ENCODE measurements around the gene ZBTB16. TPM values are rescaled to one million over a fixed set of nuclear protein-coding genes. Genes with fewer than 3 reads are reported as not detected.

The ZBTB16 gene
- total and polyA plus RNA-seq, 2 of the 4 experiments (the other 2 are of a cell fraction): not detected

- Histone ChIP-seq H3K23ac (ENCODE audit: low read depth, low read length) (no peak overlapping the region), H3K4me1 (ENCODE audit: control insufficient read depth, insufficient read depth, low read length) (no peaks in the 10 kb centered on the region), H2AFZ (replicated peaks; ENCODE audit: low read length, poor library complexity) (no peak overlapping the region), H2BK15ac (ENCODE audit: low read depth, low read length) (no peak overlapping the region), H3K9me1 (ENCODE audit: insufficient read depth, low read length) (no peaks in the 10 kb centered on the region), H3K79me1 (ENCODE audit: low read depth in 1 of 2, low read length in 2 of 2) (no peaks in the 10 kb centered on the region), H3K36me3 (ENCODE audit: control insufficient read depth, insufficient read depth, low read length) (no peaks in the 10 kb centered on the region), H4K20me1 (ENCODE audit: insufficient read depth, low read length) (no peaks in the 10 kb centered on the region), H2AK5ac (ENCODE audit: low read depth, low read length) (no peak overlapping the region), H2AK9ac (replicated peaks; ENCODE audit: low read depth, low read length, poor library complexity) (no peak overlapping the region), H3K9me3 (ENCODE audit: control insufficient read depth, insufficient read depth, low read length) (no peaks in the 10 kb centered on the region), H2BK5ac (ENCODE audit: low read depth, low read length, poor library complexity, severe bottlenecking) (no peak overlapping the region), H3K27ac (ENCODE audit: insufficient read depth, low read length) (no peak overlapping the region), H3K4ac (ENCODE audit: low read depth, low read length) (no peak overlapping the region), H3K4me3 (ENCODE audit: insufficient read depth, low read depth, low read length) (no peak overlapping the region), H4K91ac (ENCODE audit: insufficient read depth, low read depth, low read length) (no peak overlapping the region), H3K4me2 (ENCODE audit: low read depth, low read length) (no peak overlapping the region), H3K9ac (ENCODE audit: low read depth, low read length) (no peak overlapping the region), H4K8ac (ENCODE audit: low read depth in 2 of 2, low read length in 2 of 2) (no peak overlapping the region), H3K14ac (replicated peaks; ENCODE audit: low read depth, low read length) (no peak overlapping the region), H3K56ac (ENCODE audit: extremely low read depth, insufficient read depth, low read length) (no peak overlapping the region), H3K27me3 (ENCODE audit: control insufficient read depth, insufficient read depth, low read length) (peaks cover 31% of the 10 kb centered on the region), H3K18ac (ENCODE audit: low read depth, low read length) (no peak overlapping the region), H4K5ac (ENCODE audit: low read depth, low read length) (no peak overlapping the region), H2BK20ac (ENCODE audit: low read depth, low read length) (no peak overlapping the region), H2BK120ac (ENCODE audit: low read depth, low read length) (no peak overlapping the region)
- ATAC-seq (ENCODE audit: low read depth): no peak
- dilution Hi-C loops (cut with HindIII; ENCODE audit: low sequenced_read_pairs, unreplicated experiment) (no loop called here), intact Hi-C loops (cut with micrococcal nuclease) (no loop called here), in situ Hi-C loops (cut with MboI; ENCODE audit: low sequenced_read_pairs) (no loop called here)
- ChIA-PET POLR2A (ENCODE audit: unreplicated experiment) (no interaction called here), CTCF (no interaction called here)
- no TSS peak for BruUV-seq (replicated peaks)
- no CpG with 5 or more reads among the region's 5 CpGs for WGBS, 2 experiments (ENCODE audit: extremely low coverage in 2 of 2, insufficient read length in 1 of 2)
- no peak for DNase-seq
- TF ChIP-seq RCOR1 (IDR thresholded peaks at IDR 0.05; ENCODE audit: insufficient replicate concordance, low read length) (no peak), POLR2A (IDR thresholded peaks at IDR 0.05; ENCODE audit: low read depth, low read length) (no peak), RAD21 (IDR thresholded peaks at IDR 0.05; ENCODE audit: low read length) (no peak), SMC3 (IDR thresholded peaks at IDR 0.05; ENCODE audit: low read depth, low read length) (no peak), MXI1 (IDR thresholded peaks at IDR 0.05; ENCODE audit: borderline replicate concordance, low read depth, low read length) (no peak), RFX5 (IDR thresholded peaks at IDR 0.05; ENCODE audit: low read depth, low read length) (no peak), CTCF (conservative IDR thresholded peaks at IDR 0.05; ENCODE audit: low read depth, low read length) (no peak), CHD1 (IDR thresholded peaks at IDR 0.05; ENCODE audit: low read depth, low read length) (no peak), USF2 (IDR thresholded peaks at IDR 0.05; ENCODE audit: low read depth, low read length) (no peak), MAFK (IDR thresholded peaks at IDR 0.05; ENCODE audit: low read depth, low read length) (no peak), CEBPB (IDR thresholded peaks at IDR 0.05; ENCODE audit: low read depth, low read length) (no peak), ELK1 (IDR thresholded peaks at IDR 0.05; ENCODE audit: borderline replicate concordance, low read depth, low read length) (no peak)
These were observed 166.8 kb downstream of the ZBTB16 start for GRCh38 chr11:114226356-114226755.

Measured in IMR-90 (cell line).